Panc1 (cell line): ENCODE data around the gene ATG16L2. TPM values are rescaled to one million over a fixed set of nuclear protein-coding genes. Genes with fewer than 3 reads are reported as not detected.

Experiments
- ATAC-seq: fragments of 200-7000 bp; cut with Tn5 transposase; 2 replicates; pipeline ENCODE4 v1.9.1; 2020; ENCODE audit warnings: mild to moderate bottlenecking, moderate library complexity
- BruUV-seq: library from RNA; stranded (reverse); fragments of 400-500 nt; replicated peaks from 2 replicates; lab custom pipeline; 2021; lab: Mats Ljungman, UMichigan
- CTCF ChIA-PET: fragments of 300-600 bp; sonication (Branson Sonifier 250); formaldehyde crosslinking; loops from one replicate; lab custom pipeline; 2022; ENCODE audit warnings: antibody characterized with exemption; lab: Charles Lee
- POLR2A ChIA-PET: fragments of 300-600 bp; sonication (Branson Sonifier 250); formaldehyde crosslinking; loops from one replicate; lab custom pipeline; 2022; ENCODE audit warnings: antibody characterized with exemption; lab: Charles Lee
- DNase-seq: peaks from one replicate; pipeline ENCODE4 v3.0.0-alpha.2; 2010; ENCODE audit warnings: low read depth, low spot score
- H3K27ac ChIP-seq: 2 replicates; pipeline ENCODE4 v1.5.1; 2011; ENCODE audit warnings: mild to moderate bottlenecking, low read length, inconsistent platforms
- H3K27me3 ChIP-seq: fragments of 200-500 bp; sonication (Bioruptor generic); 2 replicates; pipeline ENCODE4 v1.6.0; 2014; ENCODE audit warnings: low read length, inconsistent platforms; ENCODE audit not compliant: control insufficient read depth, insufficient read depth
- H3K36me3 ChIP-seq: fragments of 200-500 bp; sonication (Bioruptor generic); 2 replicates; pipeline ENCODE4 v1.5.1; 2014; ENCODE audit warnings: inconsistent platforms, mild to moderate bottlenecking, low read length, moderate library complexity; ENCODE audit not compliant: control insufficient read depth, insufficient read depth
- H3K4me1 ChIP-seq: 2 replicates; pipeline ENCODE4 v1.5.1; 2011; ENCODE audit warnings: inconsistent platforms, mild to moderate bottlenecking, low read length, moderate library complexity; ENCODE audit not compliant: control insufficient read depth, insufficient read depth
- H3K4me3 ChIP-seq, 2 experiments: 2 replicates each; pipeline ENCODE4 v1.5.1; 2011 to 2012; ENCODE audit warnings: low read depth in 2 of 2, low read length in 2 of 2, mild to moderate bottlenecking in 2 of 2, inconsistent platforms in 1 of 2, moderate library complexity in 1 of 2
- H3K9me3 ChIP-seq: fragments of 200-500 bp; sonication (Bioruptor generic); 2 replicates; pipeline ENCODE4 v1.5.1; 2014; ENCODE audit warnings: low read depth, mild to moderate bottlenecking, inconsistent platforms, low read length, moderate library complexity; ENCODE audit not compliant: control insufficient read depth, insufficient read depth
- POLR2AphosphoS5 ChIP-seq: IDR thresholded peaks from 2 replicates; pipeline ENCODE4 v1.6.1; 2012; ENCODE audit warnings: mild to moderate bottlenecking, low read depth, low read length, moderate library complexity
- SIN3A ChIP-seq: IDR thresholded peaks from 2 replicates; pipeline ENCODE4 v1.6.1; 2012; ENCODE audit warnings: low read depth, mild to moderate bottlenecking, low read length, moderate library complexity, borderline replicate concordance; ENCODE audit not compliant: insufficient read depth
- TCF7L2 ChIP-seq: IDR thresholded peaks from 2 replicates; pipeline ENCODE4 v1.6.1; 2011; ENCODE audit warnings: mild to moderate bottlenecking, low read depth, low read length, inconsistent platforms
- in situ Hi-C: cut with HindIII; loops from 2 replicates; pipeline ENCODE4 v1.10.0; 2016; ENCODE audit warnings: low sequenced_read_pairs, low pct_unique_long_range_greater_than_20kb
- intact Hi-C: fragments of 100-400 bp; cut with micrococcal nuclease; formaldehyde crosslinking; loops from one replicate; pipeline ENCODE4 v1.10.0; 2022; ENCODE audit not compliant: unreplicated experiment
- total RNA-seq: library from RNA; stranded (reverse); gene quantifications from one replicate; pipeline ENCODE4 v1.2.1, GENCODE V29; 2021; ENCODE audit not compliant: unreplicated experiment
- TF ChIP-seq, protein P1 (sequence below): fragments of 450-650 bp; IDR thresholded peaks from 2 replicates; pipeline ENCODE4 v1.5.1; 2017; ENCODE audit warnings: mild to moderate bottlenecking
- TF ChIP-seq, protein P2 (sequence below), 2 experiments: IDR thresholded peaks; 2 replicates each; pipeline ENCODE4 v1.6.1; 2011 to 2012; ENCODE audit warnings: low read depth in 2 of 2, control low read depth in 1 of 2, low read length in 1 of 2, mild to moderate bottlenecking in 1 of 2, moderate library complexity in 1 of 2; ENCODE audit not compliant: insufficient read depth in 1 of 2

ATG16L2 gene
- total RNA-seq, 1 experiment from 2014 or later, result 14.6 TPM

DNA sequence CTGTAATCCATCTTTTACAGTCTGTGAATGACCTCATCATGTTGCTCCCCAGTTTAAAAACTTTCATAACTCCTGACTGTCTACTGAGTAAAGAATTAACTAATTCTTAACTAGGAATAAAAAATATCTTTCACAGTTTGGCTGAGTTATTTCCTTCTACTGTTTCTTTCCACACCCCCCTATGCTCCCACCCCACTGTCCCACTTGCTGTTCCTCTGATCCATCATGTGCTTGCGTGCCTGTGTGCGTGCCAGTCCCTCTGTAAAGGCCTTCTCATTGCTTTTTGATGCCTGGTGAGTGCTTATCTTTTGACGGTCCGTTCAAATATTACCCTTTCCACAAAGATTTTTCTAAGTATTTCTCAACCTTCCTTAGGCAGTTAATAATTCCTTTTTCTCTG, 55.6 kb downstream of the ATG16L2 start:
- ChIA-PET POLR2A (no interaction called here), CTCF (no interaction called here)
- Histone ChIP-seq H3K9me3 (no peaks in the 10 kb centered on the region), H3K4me3 (no peak overlapping the region), H3K36me3 (no peaks in the 10 kb centered on the region), H3K27ac (no peak overlapping the region), H3K27me3 (no peaks in the 10 kb centered on the region), H3K4me1 (no peaks in the 10 kb centered on the region)
- intact Hi-C loops (no loop called here), in situ Hi-C loops (no loop called here)
- no peak for DNase-seq
- TF ChIP-seq, protein P1, sequence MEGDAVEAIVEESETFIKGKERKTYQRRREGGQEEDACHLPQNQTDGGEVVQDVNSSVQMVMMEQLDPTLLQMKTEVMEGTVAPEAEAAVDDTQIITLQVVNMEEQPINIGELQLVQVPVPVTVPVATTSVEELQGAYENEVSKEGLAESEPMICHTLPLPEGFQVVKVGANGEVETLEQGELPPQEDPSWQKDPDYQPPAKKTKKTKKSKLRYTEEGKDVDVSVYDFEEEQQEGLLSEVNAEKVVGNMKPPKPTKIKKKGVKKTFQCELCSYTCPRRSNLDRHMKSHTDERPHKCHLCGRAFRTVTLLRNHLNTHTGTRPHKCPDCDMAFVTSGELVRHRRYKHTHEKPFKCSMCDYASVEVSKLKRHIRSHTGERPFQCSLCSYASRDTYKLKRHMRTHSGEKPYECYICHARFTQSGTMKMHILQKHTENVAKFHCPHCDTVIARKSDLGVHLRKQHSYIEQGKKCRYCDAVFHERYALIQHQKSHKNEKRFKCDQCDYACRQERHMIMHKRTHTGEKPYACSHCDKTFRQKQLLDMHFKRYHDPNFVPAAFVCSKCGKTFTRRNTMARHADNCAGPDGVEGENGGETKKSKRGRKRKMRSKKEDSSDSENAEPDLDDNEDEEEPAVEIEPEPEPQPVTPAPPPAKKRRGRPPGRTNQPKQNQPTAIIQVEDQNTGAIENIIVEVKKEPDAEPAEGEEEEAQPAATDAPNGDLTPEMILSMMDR, result no peak; the same call in 1 of the 2 replicates
- TF ChIP-seq, protein P2, sequence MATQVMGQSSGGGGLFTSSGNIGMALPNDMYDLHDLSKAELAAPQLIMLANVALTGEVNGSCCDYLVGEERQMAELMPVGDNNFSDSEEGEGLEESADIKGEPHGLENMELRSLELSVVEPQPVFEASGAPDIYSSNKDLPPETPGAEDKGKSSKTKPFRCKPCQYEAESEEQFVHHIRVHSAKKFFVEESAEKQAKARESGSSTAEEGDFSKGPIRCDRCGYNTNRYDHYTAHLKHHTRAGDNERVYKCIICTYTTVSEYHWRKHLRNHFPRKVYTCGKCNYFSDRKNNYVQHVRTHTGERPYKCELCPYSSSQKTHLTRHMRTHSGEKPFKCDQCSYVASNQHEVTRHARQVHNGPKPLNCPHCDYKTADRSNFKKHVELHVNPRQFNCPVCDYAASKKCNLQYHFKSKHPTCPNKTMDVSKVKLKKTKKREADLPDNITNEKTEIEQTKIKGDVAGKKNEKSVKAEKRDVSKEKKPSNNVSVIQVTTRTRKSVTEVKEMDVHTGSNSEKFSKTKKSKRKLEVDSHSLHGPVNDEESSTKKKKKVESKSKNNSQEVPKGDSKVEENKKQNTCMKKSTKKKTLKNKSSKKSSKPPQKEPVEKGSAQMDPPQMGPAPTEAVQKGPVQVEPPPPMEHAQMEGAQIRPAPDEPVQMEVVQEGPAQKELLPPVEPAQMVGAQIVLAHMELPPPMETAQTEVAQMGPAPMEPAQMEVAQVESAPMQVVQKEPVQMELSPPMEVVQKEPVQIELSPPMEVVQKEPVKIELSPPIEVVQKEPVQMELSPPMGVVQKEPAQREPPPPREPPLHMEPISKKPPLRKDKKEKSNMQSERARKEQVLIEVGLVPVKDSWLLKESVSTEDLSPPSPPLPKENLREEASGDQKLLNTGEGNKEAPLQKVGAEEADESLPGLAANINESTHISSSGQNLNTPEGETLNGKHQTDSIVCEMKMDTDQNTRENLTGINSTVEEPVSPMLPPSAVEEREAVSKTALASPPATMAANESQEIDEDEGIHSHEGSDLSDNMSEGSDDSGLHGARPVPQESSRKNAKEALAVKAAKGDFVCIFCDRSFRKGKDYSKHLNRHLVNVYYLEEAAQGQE (IDR thresholded peaks at IDR 0.05; ENCODE audit: insufficient read depth in 1 of 2, low read depth in 2 of 2, low read length in 1 of 2), result no peak
- no peak for TF ChIP-seq POLR2AphosphoS5
- no peak for TF ChIP-seq TCF7L2
- no peak for TF ChIP-seq SIN3A
- no peak for ATAC-seq
- BruUV-seq, result no TSS peak

DNA sequence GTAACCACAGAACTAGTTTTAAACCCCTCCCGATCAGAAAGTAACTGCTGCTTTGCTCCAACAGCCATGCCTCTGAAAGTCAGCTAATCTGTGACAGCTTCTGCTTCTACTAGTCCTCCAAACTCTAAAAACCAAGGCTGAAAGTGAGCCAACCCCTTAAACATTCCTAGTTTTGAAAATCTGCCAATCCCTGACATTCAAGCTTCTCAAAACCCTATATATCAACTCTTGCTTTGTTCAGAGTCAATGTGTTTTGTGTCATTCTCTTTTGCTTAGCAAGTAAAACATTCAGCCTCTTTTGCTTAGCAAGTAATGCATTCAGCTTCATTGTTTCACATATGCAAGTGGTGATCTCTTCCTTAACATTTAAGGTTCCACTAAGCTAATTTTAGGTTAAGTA, 56.9 kb downstream of the ATG16L2 start:
- no peaks in the 10 kb centered on the region for H3K9me3 ChIP-seq
- intact Hi-C loops (no loop called here), in situ Hi-C loops (no loop called here)
- ChIA-PET CTCF (no interaction called here), POLR2A (no interaction called here)
- H3K36me3 ChIP-seq, result no peaks in the 10 kb centered on the region
- H3K4me3 ChIP-seq, result no peak overlapping the region
- no peak for TF ChIP-seq POLR2AphosphoS5
- TF ChIP-seq, protein P1, result no peak
- no peak for TF ChIP-seq TCF7L2
- TF ChIP-seq, protein P2 (IDR thresholded peaks at IDR 0.05; ENCODE audit: insufficient read depth in 1 of 2, low read depth in 2 of 2, low read length in 1 of 2), result no peak
- TF ChIP-seq SIN3A, result no peak
- ATAC-seq (no peak), DNase-seq (no peak)
- no peak overlapping the region for H3K27ac ChIP-seq
- no peaks in the 10 kb centered on the region for H3K27me3 ChIP-seq
- H3K4me1 ChIP-seq, result no peaks in the 10 kb centered on the region
- BruUV-seq, result no TSS peak
